Lower leg skin (tissue), 3 donors: ENCODE data around the gene FETUB.

Source experiments
- POLR2A ChIP-seq, 2 donors: fragments of 450-650 bp; IDR thresholded peaks; one replicate each; pipeline ENCODE4 v1.6.1; 2016 to 2017; ENCODE audit warnings: antibody characterized with exemption in 2 of 2, mild to moderate bottlenecking in 1 of 2, moderate library complexity in 1 of 2
- TF ChIP-seq, protein P1 (sequence below), 3 donors: fragments of 450-650 bp; IDR thresholded peaks; one replicate each; pipeline ENCODE4 v1.5.1; 2016; ENCODE audit warnings: antibody characterized with exemption in 3 of 3, mild to moderate bottlenecking in 3 of 3, moderate library complexity in 2 of 3

GRCh38 chr3:186668426-186668825, 28.2 kb downstream of the FETUB start:
- TF ChIP-seq, protein P1, sequence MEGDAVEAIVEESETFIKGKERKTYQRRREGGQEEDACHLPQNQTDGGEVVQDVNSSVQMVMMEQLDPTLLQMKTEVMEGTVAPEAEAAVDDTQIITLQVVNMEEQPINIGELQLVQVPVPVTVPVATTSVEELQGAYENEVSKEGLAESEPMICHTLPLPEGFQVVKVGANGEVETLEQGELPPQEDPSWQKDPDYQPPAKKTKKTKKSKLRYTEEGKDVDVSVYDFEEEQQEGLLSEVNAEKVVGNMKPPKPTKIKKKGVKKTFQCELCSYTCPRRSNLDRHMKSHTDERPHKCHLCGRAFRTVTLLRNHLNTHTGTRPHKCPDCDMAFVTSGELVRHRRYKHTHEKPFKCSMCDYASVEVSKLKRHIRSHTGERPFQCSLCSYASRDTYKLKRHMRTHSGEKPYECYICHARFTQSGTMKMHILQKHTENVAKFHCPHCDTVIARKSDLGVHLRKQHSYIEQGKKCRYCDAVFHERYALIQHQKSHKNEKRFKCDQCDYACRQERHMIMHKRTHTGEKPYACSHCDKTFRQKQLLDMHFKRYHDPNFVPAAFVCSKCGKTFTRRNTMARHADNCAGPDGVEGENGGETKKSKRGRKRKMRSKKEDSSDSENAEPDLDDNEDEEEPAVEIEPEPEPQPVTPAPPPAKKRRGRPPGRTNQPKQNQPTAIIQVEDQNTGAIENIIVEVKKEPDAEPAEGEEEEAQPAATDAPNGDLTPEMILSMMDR (IDR thresholded peaks at IDR 0.05), result no peak
- TF ChIP-seq POLR2A (IDR thresholded peaks at IDR 0.05), result no peak
